HCT116 (cell line): Measurements from ENCODE around the gene AK5. TPM values are rescaled to one million over a fixed set of nuclear protein-coding genes. Genes with fewer than 3 reads are reported as not detected.

Experiments used
- ATAC-seq: fragments of 200-7000 bp; cut with Tn5 transposase; 2 replicates; pipeline ENCODE4 v1.9.1; 2020; ENCODE audit warnings: mild to moderate bottlenecking, moderate library complexity
- BruUV-seq: library from RNA; stranded (reverse); fragments of 400-500 nt; replicated peaks from 2 replicates; lab custom pipeline; 2021; lab: Mats Ljungman, UMichigan
- CTCF ChIA-PET: fragments of 300-600 bp; sonication (Branson Sonifier 250); formaldehyde crosslinking; loops from one replicate; lab custom pipeline; 2021; ENCODE audit warnings: antibody characterized with exemption; lab: Charles Lee
- POLR2A ChIA-PET: fragments of 300-600, 350-600 bp; sonication (Branson Sonifier 250); formaldehyde crosslinking; loops from one replicate; lab custom pipeline; 2021; ENCODE audit warnings: antibody characterized with exemption; lab: Charles Lee
- RAD21 ChIA-PET, 2 experiments: fragments of 300-600 bp; sonication (Branson Sonifier 250); formaldehyde crosslinking; loops; one replicate each; lab custom pipeline; 2023; ENCODE audit warnings: low total read pairs in 2 of 2; ENCODE audit not compliant: uncharacterized antibody in 2 of 2, unreplicated experiment in 2 of 2, low non-redundant PET in 1 of 2; lab: Charles Lee
- DNase-seq: peaks from one replicate; pipeline ENCODE4 v3.0.0-alpha.2; 2010; ENCODE audit warnings: low read depth, low spot score
- H2AFZ ChIP-seq: fragments of 200-600 bp; shearing (Covaris generic), sonication (generic); 2 replicates; pipeline ENCODE4 v1.6.1; 2017; ENCODE audit warnings: low read depth, mixed run types, mixed read lengths, antibody characterized with exemption, low read length; ENCODE audit not compliant: poor library complexity, severe bottlenecking
- H3K27ac ChIP-seq: 2 replicates; pipeline ENCODE4 v1.5.1; 2012; ENCODE audit warnings: low read depth, low read length
- H3K27me3 ChIP-seq: fragments of 200-600 bp; sonication (generic); 2 replicates; pipeline ENCODE4 v1.6.1; 2016; ENCODE audit warnings: mixed run types, low read length, mixed read lengths; ENCODE audit not compliant: insufficient read depth
- H3K36me3 ChIP-seq, 2 experiments: fragments of 200-500 bp in 1 of 2; fragments of 200-600 bp in 1 of 2; sonication (Bioruptor generic) in 1 of 2; sonication (generic) in 1 of 2; 2 replicates each; pipeline versions ENCODE4 v1.5.1 to v1.6.1; 2014 to 2016; ENCODE audit warnings: low read length in 2 of 2, inconsistent platforms in 1 of 2, mixed read lengths in 1 of 2, mixed run types in 1 of 2; ENCODE audit not compliant: insufficient read depth in 2 of 2, control insufficient read depth in 1 of 2
- H3K4me1 ChIP-seq, 2 experiments: fragments of 200-600 bp in 1 of 2; sonication (generic) in 1 of 2; 2 replicates each; pipeline versions ENCODE4 v1.5.1 to v1.6.1; 2012 to 2017; ENCODE audit warnings: low read length in 2 of 2, inconsistent platforms in 1 of 2, mild to moderate bottlenecking in 1 of 2, mixed read lengths in 1 of 2, mixed run types in 1 of 2, moderate library complexity in 1 of 2; ENCODE audit not compliant: insufficient read depth in 2 of 2, control insufficient read depth in 1 of 2
- H3K4me2 ChIP-seq: fragments of 200-600 bp; sonication (generic); 2 replicates; pipeline ENCODE4 v1.6.1; 2017; ENCODE audit warnings: mixed run types, low read length, mixed read lengths
- H3K4me3 ChIP-seq, 2 experiments: fragments of 200-600 bp in 1 of 2; sonication (generic) in 1 of 2; replicated peaks in 1 of 2; 2 replicates each; pipeline ENCODE4 v1.5.1; 2011 to 2016; ENCODE audit warnings: low read length in 2 of 2, control low read depth in 1 of 2, low read depth in 1 of 2, mild to moderate bottlenecking in 1 of 2, mixed read lengths in 1 of 2, mixed run types in 1 of 2
- H3K79me2 ChIP-seq: fragments of 200-600 bp; sonication (generic); 2 replicates; pipeline ENCODE4 v1.6.1; 2017; ENCODE audit warnings: mild to moderate bottlenecking, mixed run types, low read length, moderate library complexity, mixed read lengths; ENCODE audit not compliant: insufficient read depth
- H3K9ac ChIP-seq: fragments of 200-600 bp; sonication (generic); 2 replicates; pipeline ENCODE4 v1.6.1; 2016; ENCODE audit warnings: low read length, mixed read lengths
- H3K9me2 ChIP-seq: fragments of 200-600 bp; sonication (generic), shearing (Covaris generic); 2 replicates; pipeline ENCODE4 v1.6.1; 2017; ENCODE audit warnings: mixed run types, mild to moderate bottlenecking, moderate library complexity; ENCODE audit not compliant: insufficient read depth
- H3K9me3 ChIP-seq, 2 experiments: fragments of 200-500 bp in 1 of 2; fragments of 200-600 bp in 1 of 2; sonication (Bioruptor generic) in 1 of 2; sonication (generic) in 1 of 2; 2 replicates each; pipeline ENCODE4 v1.6.1; 2014 to 2017; ENCODE audit warnings: low read length in 2 of 2, mixed read lengths in 2 of 2, inconsistent platforms in 1 of 2, low read depth in 1 of 2, mild to moderate bottlenecking in 1 of 2, mixed run types in 1 of 2, moderate library complexity in 1 of 2; ENCODE audit not compliant: control insufficient read depth in 1 of 2, insufficient read depth in 1 of 2
- H4K20me1 ChIP-seq: fragments of 200-600 bp; sonication (generic), shearing (Covaris generic); 2 replicates; pipeline ENCODE4 v1.6.1; 2017; ENCODE audit warnings: mixed run types, mild to moderate bottlenecking, moderate library complexity; ENCODE audit not compliant: insufficient read depth
- CBX3 ChIP-seq: IDR thresholded peaks from 2 replicates; pipeline ENCODE4 v1.6.1; 2012; ENCODE audit warnings: low read depth
- EGR1 ChIP-seq: IDR thresholded peaks from 2 replicates; pipeline ENCODE4 v1.6.1; 2012; ENCODE audit warnings: low read depth
- EZH2phosphoT487 ChIP-seq: fragments of 200-600 bp; IDR thresholded peaks from 2 replicates; pipeline ENCODE4 v1.6.1; 2018; ENCODE audit warnings: antibody characterized with exemption, borderline replicate concordance
- JUND ChIP-seq: IDR thresholded peaks from 2 replicates; pipeline ENCODE4 v1.6.1; 2012
- REST ChIP-seq: IDR thresholded peaks from 2 replicates; pipeline ENCODE4 v1.6.1; 2012; ENCODE audit warnings: low read depth
- SIN3A ChIP-seq: IDR thresholded peaks from 2 replicates; pipeline ENCODE4 v1.6.1; 2012; ENCODE audit warnings: low read depth
- SP1 ChIP-seq: IDR thresholded peaks from 2 replicates; pipeline ENCODE4 v1.6.1; 2012; ENCODE audit warnings: low read depth
- SRF ChIP-seq: IDR thresholded peaks from 2 replicates; pipeline ENCODE4 v1.6.1; 2012; ENCODE audit warnings: low read depth
- TCF7L2 ChIP-seq: IDR thresholded peaks from 2 replicates; pipeline ENCODE4 v1.7.0; 2011; ENCODE audit warnings: borderline replicate concordance, inconsistent platforms; ENCODE audit not compliant: insufficient read depth, insufficient read length; ENCODE audit errors: extremely low read depth
- YY1 ChIP-seq: IDR thresholded peaks from 2 replicates; pipeline ENCODE4 v1.6.1; 2011; ENCODE audit warnings: low read length, low read depth, moderate library complexity, mild to moderate bottlenecking; ENCODE audit not compliant: insufficient replicate concordance; ENCODE audit errors: extremely low read depth
- ZFX ChIP-seq: fragments of 450-650 bp; IDR thresholded peaks from 2 replicates; pipeline ENCODE4 v1.6.1; 2017
- intact Hi-C: fragments of 100-400 bp; cut with micrococcal nuclease; formaldehyde crosslinking; loops from 2 replicates; pipeline ENCODE4 v1.10.0; 2022
- total RNA-seq: library from RNA; stranded (reverse); gene quantifications from one replicate; pipeline ENCODE4 v1.2.1, GENCODE V29; 2021; ENCODE audit not compliant: unreplicated experiment
- TF ChIP-seq, protein P1 (sequence below): IDR thresholded peaks from 2 replicates; pipeline ENCODE4 v1.6.1; 2012
- TF ChIP-seq, protein P2 (sequence below): IDR thresholded peaks from 2 replicates; pipeline ENCODE4 v1.6.1; 2011; ENCODE audit warnings: mild to moderate bottlenecking, low read length, moderate library complexity; ENCODE audit not compliant: insufficient replicate concordance; ENCODE audit errors: extremely low read depth

AK5 gene
- total RNA-seq, 1 experiment from 2014 or later = 0.22 TPM

GRCh38 chr1:77387553-77387952, 105.7 kb downstream of the AK5 start:
- ATAC-seq (no peak), DNase-seq (no peak)
- Histone ChIP-seq H2AFZ (no peak overlapping the region), H3K79me2 (no peaks in the 10 kb centered on the region), H3K4me2 (no peak overlapping the region), H3K9ac (no peak overlapping the region), H3K9me2 (no peaks in the 10 kb centered on the region), H4K20me1 (no peaks in the 10 kb centered on the region), H3K4me3 (no peak overlapping the region), H3K36me3 (no peaks in the 10 kb centered on the region), H3K4me1 (no peaks in the 10 kb centered on the region), H3K27ac (no peak overlapping the region), H3K9me3 (no peaks in the 10 kb centered on the region), H3K27me3 (no peaks in the 10 kb centered on the region)
- CTCF ChIA-PET = no interaction called here
- intact Hi-C loops = no loop called here
- no TSS peak for BruUV-seq
- RAD21 ChIA-PET = no interaction called here
- TF ChIP-seq TCF7L2 = no peak
- POLR2A ChIA-PET = no interaction called here

DNA sequence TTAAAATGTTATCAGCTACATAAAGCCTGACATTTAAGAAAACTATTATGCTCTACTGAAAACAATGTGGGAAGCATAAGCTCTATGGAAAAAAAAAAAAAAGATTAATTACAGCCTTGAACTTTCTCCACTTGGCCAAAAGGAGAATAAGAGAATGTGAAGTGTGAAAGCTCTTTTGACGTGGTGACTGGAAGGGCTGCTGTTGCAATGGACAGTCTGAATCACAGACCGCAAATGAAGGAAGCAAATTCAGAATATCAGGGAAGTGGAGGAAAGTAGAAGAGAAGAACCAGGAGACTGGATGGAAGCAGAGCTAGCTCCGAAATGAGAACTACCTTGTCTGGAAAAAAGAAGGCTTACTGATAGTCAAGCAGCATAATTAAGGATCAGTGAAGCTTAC, 106.8 kb downstream of the AK5 start:
- no TSS peak for BruUV-seq
- ChIA-PET POLR2A (no interaction called here), CTCF (interaction anchor here (0.6 kb wide), 1 partner anchor 29 kb away, joined by 3 read pairs; no protein-coding TSS in a partner anchor), RAD21 (no interaction called here)
- ATAC-seq = no peak
- Histone ChIP-seq H2AFZ (no peak overlapping the region), H3K4me1 (no peaks in the 10 kb centered on the region), H4K20me1 (no peaks in the 10 kb centered on the region), H3K9me2 (no peaks in the 10 kb centered on the region), H3K4me2 (no peak overlapping the region), H3K27ac (no peak overlapping the region), H3K9ac (no peak overlapping the region), H3K27me3 (no peaks in the 10 kb centered on the region), H3K36me3 (no peaks in the 10 kb centered on the region), H3K79me2 (no peaks in the 10 kb centered on the region), H3K4me3 (no peak overlapping the region), H3K9me3 (no peaks in the 10 kb centered on the region)
- intact Hi-C loops = no loop called here
- DNase-seq = no peak
- no peak for TF ChIP-seq TCF7L2
- TF ChIP-seq SIN3A = no peak
- TF ChIP-seq YY1 = no peak
- TF ChIP-seq EGR1 = no peak
- TF ChIP-seq JUND = no peak
- TF ChIP-seq, protein P1, sequence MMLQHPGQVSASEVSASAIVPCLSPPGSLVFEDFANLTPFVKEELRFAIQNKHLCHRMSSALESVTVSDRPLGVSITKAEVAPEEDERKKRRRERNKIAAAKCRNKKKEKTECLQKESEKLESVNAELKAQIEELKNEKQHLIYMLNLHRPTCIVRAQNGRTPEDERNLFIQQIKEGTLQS = no peak
- no peak for TF ChIP-seq CBX3
- TF ChIP-seq, protein P2, sequence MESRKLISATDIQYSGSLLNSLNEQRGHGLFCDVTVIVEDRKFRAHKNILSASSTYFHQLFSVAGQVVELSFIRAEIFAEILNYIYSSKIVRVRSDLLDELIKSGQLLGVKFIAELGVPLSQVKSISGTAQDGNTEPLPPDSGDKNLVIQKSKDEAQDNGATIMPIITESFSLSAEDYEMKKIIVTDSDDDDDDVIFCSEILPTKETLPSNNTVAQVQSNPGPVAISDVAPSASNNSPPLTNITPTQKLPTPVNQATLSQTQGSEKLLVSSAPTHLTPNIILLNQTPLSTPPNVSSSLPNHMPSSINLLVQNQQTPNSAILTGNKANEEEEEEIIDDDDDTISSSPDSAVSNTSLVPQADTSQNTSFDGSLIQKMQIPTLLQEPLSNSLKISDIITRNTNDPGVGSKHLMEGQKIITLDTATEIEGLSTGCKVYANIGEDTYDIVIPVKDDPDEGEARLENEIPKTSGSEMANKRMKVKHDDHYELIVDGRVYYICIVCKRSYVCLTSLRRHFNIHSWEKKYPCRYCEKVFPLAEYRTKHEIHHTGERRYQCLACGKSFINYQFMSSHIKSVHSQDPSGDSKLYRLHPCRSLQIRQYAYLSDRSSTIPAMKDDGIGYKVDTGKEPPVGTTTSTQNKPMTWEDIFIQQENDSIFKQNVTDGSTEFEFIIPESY = no peak
- no peak for TF ChIP-seq ZFX
- TF ChIP-seq SRF = no peak
- no peak for TF ChIP-seq SP1
- no peak for TF ChIP-seq EZH2phosphoT487
- TF ChIP-seq REST = no peak
